ENCODE results near the gene THSD7A. TPM values are rescaled to one million over a fixed set of nuclear protein-coding genes. Genes with fewer than 3 reads are reported as not detected.

THSD7A gene
- total RNA-seq, 1 experiment from 2014 or later: 0.68 TPM

- TF ChIP-seq ZNF532 (CRISPR knock-in tag; IDR thresholded peaks at IDR 0.05; ENCODE audit: borderline replicate concordance): no peak
- no peak for TF ChIP-seq ZNF423 (CRISPR knock-in tag; IDR thresholded peaks at IDR 0.05)
- TF ChIP-seq FOXK1 (CRISPR knock-in tag; IDR thresholded peaks at IDR 0.05): no peak
- TF ChIP-seq NR2C2 (CRISPR knock-in tag; IDR thresholded peaks at IDR 0.05): no peak
- TF ChIP-seq ATF3 (CRISPR knock-in tag; conservative IDR thresholded peaks at IDR 0.05): no peak
Observed at GRCh38 chr7:11376529-11376928, 455.5 kb downstream of the THSD7A start (continued).

- no peaks in the 10 kb centered on the region for H3K9me3 Mint-ChIP-seq
- H3K27me3 Mint-ChIP-seq (ENCODE audit: low read depth): no peaks in the 10 kb centered on the region
- no peak overlapping the region for H3K27ac Mint-ChIP-seq
- ChIA-PET POLR2A (no interaction called here), CTCF (no interaction called here)
- ATAC-seq: no peak
- no peaks in the 10 kb centered on the region for H3K36me3 Mint-ChIP-seq
- peaks cover 5% of the 10 kb centered on the region; the same call in 1 of the 2 replicates for H3K4me1 Mint-ChIP-seq
- no peak overlapping the region for H3K4me3 Mint-ChIP-seq
- TF ChIP-seq STAT6 (CRISPR knock-in tag; conservative IDR thresholded peaks at IDR 0.05; ENCODE audit: low read depth) (no peak), ERG (CRISPR knock-in tag; IDR thresholded peaks at IDR 0.05) (no peak), GRHL2 (CRISPR knock-in tag; IDR thresholded peaks at IDR 0.05; ENCODE audit: insufficient replicate concordance, severe bottlenecking) (no peak), FOXJ3 (CRISPR knock-in tag; IDR thresholded peaks at IDR 0.05; ENCODE audit: borderline replicate concordance) (no peak), ZNF219 (CRISPR knock-in tag; IDR thresholded peaks at IDR 0.05; ENCODE audit: borderline replicate concordance) (no peak), MAX (CRISPR knock-in tag; IDR thresholded peaks at IDR 0.05) (no peak), ZNF532 (CRISPR knock-in tag; IDR thresholded peaks at IDR 0.05; ENCODE audit: borderline replicate concordance) (no peak), ZNF232 (CRISPR knock-in tag; IDR thresholded peaks at IDR 0.05) (no peak), ATF1 (CRISPR knock-in tag; IDR thresholded peaks at IDR 0.05) (no peak), HMGXB4 (CRISPR knock-in tag; IDR thresholded peaks at IDR 0.05) (no peak), ZNF425 (CRISPR knock-in tag; conservative IDR thresholded peaks at IDR 0.05) (no peak), ETV6 (CRISPR knock-in tag; IDR thresholded peaks at IDR 0.05) (no peak), TCF7 (CRISPR knock-in tag; IDR thresholded peaks at IDR 0.05; ENCODE audit: low read depth) (no peak)
- DNase-seq (ENCODE audit: low spot score): no peak
Observed at GRCh38 chr7:11374629-11375028, 457.4 kb downstream of the THSD7A start.
